HEK293 (cell line): Measurements from ENCODE around the gene OR2W1.
A peak's percentile ranks its signal among the peaks of the same experiment; 100 is the strongest.

Experiments
- CTCF ChIP-seq: fragments of 450-650 bp; formaldehyde crosslinking; IDR thresholded peaks from 2 replicates; pipeline ENCODE4 v1.5.1; 2016; ENCODE audit warnings: missing biosample characterization, missing genetic modification characterization
- HIC1 ChIP-seq: fragments of 450-650 bp; formaldehyde crosslinking; IDR thresholded peaks from 2 replicates; pipeline ENCODE4 v1.5.1; 2016; ENCODE audit warnings: missing biosample characterization, missing genetic modification characterization
- KLF9 ChIP-seq: fragments of 450-650 bp; formaldehyde crosslinking; IDR thresholded peaks from 2 replicates; pipeline ENCODE4 v1.5.1; 2016; ENCODE audit warnings: missing biosample characterization, missing genetic modification characterization, low read depth
- SP3 ChIP-seq: fragments of 450-650 bp; formaldehyde crosslinking; IDR thresholded peaks from 2 replicates; pipeline ENCODE4 v1.5.1; 2016; ENCODE audit warnings: missing biosample characterization, missing genetic modification characterization
- TCF7L2 ChIP-seq: IDR thresholded peaks from 2 replicates; pipeline ENCODE4 v1.6.1; 2011; ENCODE audit warnings: low read depth, mild to moderate bottlenecking, inconsistent platforms, low read length, moderate library complexity, borderline replicate concordance
- WT1 ChIP-seq: fragments of 450-650 bp; formaldehyde crosslinking; IDR thresholded peaks from 2 replicates; pipeline ENCODE4 v1.5.1; 2016; ENCODE audit warnings: missing biosample characterization, missing genetic modification characterization
- YY2 ChIP-seq: fragments of 450-650 bp; formaldehyde crosslinking; IDR thresholded peaks from 2 replicates; pipeline ENCODE4 v1.5.1; 2016; ENCODE audit warnings: missing biosample characterization, missing genetic modification characterization
- ZBTB8A ChIP-seq: fragments of 450-650 bp; formaldehyde crosslinking; IDR thresholded peaks from 2 replicates; pipeline ENCODE4 v1.5.1; 2016; ENCODE audit warnings: missing biosample characterization, missing genetic modification characterization
- ZFP3 ChIP-seq: fragments of 450-650 bp; formaldehyde crosslinking; IDR thresholded peaks from 2 replicates; pipeline ENCODE4 v1.5.1; 2016; ENCODE audit warnings: low read depth, missing biosample characterization, missing genetic modification characterization
- ZNF146 ChIP-seq: fragments of 450-650 bp; formaldehyde crosslinking; IDR thresholded peaks from 2 replicates; pipeline ENCODE4 v1.5.1; 2016; ENCODE audit warnings: missing biosample characterization, missing genetic modification characterization
- ZNF214 ChIP-seq: fragments of 450-650 bp; formaldehyde crosslinking; IDR thresholded peaks from 2 replicates; pipeline ENCODE4 v1.5.1; 2017; ENCODE audit warnings: missing biosample characterization, mild to moderate bottlenecking, missing genetic modification characterization, borderline replicate concordance
- ZNF23 ChIP-seq: fragments of 450-650 bp; formaldehyde crosslinking; IDR thresholded peaks from 2 replicates; pipeline ENCODE4 v1.5.1; 2016; ENCODE audit warnings: missing biosample characterization, missing genetic modification characterization, borderline replicate concordance
- ZNF335 ChIP-seq: fragments of 450-650 bp; formaldehyde crosslinking; conservative IDR thresholded peaks from 2 replicates; pipeline ENCODE4 v1.5.1; 2016; ENCODE audit warnings: missing biosample characterization, missing genetic modification characterization
- ZNF37A ChIP-seq: fragments of 450-650 bp; IDR thresholded peaks from 2 replicates; pipeline ENCODE4 v1.5.1; 2018; ENCODE audit warnings: missing biosample characterization, missing genetic modification characterization
- ZNF416 ChIP-seq: fragments of 450-650 bp; formaldehyde crosslinking; IDR thresholded peaks from 2 replicates; pipeline ENCODE4 v1.5.1; 2016; ENCODE audit warnings: missing biosample characterization, missing genetic modification characterization
- ZNF501 ChIP-seq: fragments of 450-650 bp; formaldehyde crosslinking; IDR thresholded peaks from 2 replicates; pipeline ENCODE4 v1.5.1; 2016; ENCODE audit warnings: missing biosample characterization, missing genetic modification characterization
- ZNF558 ChIP-seq: fragments of 450-650 bp; formaldehyde crosslinking; IDR thresholded peaks from 2 replicates; pipeline ENCODE4 v1.5.1; 2016; ENCODE audit warnings: missing biosample characterization, missing genetic modification characterization
- ZNF660 ChIP-seq: fragments of 450-650 bp; IDR thresholded peaks from 2 replicates; pipeline ENCODE4 v1.5.1; 2018; ENCODE audit warnings: missing biosample characterization, mild to moderate bottlenecking, missing genetic modification characterization
- ZNF677 ChIP-seq: fragments of 450-650 bp; IDR thresholded peaks from 2 replicates; pipeline ENCODE4 v1.5.0; 2018; ENCODE audit warnings: missing biosample characterization, mild to moderate bottlenecking, missing genetic modification characterization, moderate library complexity
- ZNF843 ChIP-seq: fragments of 450-650 bp; formaldehyde crosslinking; IDR thresholded peaks from 2 replicates; pipeline ENCODE4 v1.5.1; 2016; ENCODE audit warnings: missing biosample characterization, missing genetic modification characterization
- TF ChIP-seq, protein P1 (sequence below): fragments of 450-650 bp; formaldehyde crosslinking; IDR thresholded peaks from 2 replicates; pipeline ENCODE4 v1.5.1; 2016; ENCODE audit warnings: missing biosample characterization, missing genetic modification characterization
- TF ChIP-seq, protein P2 (sequence below): fragments of 450-650 bp; formaldehyde crosslinking; IDR thresholded peaks from 2 replicates; pipeline ENCODE4 v1.5.1; 2016; ENCODE audit warnings: missing biosample characterization, missing genetic modification characterization
- TF ChIP-seq, protein P3 (sequence below): fragments of 450-650 bp; formaldehyde crosslinking; conservative IDR thresholded peaks from 2 replicates; pipeline ENCODE4 v1.5.1; 2016; ENCODE audit warnings: low read depth, missing biosample characterization, missing genetic modification characterization
- TF ChIP-seq, protein P4 (sequence below): fragments of 450-650 bp; formaldehyde crosslinking; IDR thresholded peaks from 2 replicates; pipeline ENCODE4 v1.5.1; 2016; ENCODE audit warnings: missing biosample characterization, missing genetic modification characterization
- TF ChIP-seq, protein P5 (sequence below): fragments of 450-650 bp; formaldehyde crosslinking; IDR thresholded peaks from 2 replicates; pipeline ENCODE4 v1.5.1; 2016; ENCODE audit warnings: missing biosample characterization, missing genetic modification characterization

The OR2W1 gene

DNA sequence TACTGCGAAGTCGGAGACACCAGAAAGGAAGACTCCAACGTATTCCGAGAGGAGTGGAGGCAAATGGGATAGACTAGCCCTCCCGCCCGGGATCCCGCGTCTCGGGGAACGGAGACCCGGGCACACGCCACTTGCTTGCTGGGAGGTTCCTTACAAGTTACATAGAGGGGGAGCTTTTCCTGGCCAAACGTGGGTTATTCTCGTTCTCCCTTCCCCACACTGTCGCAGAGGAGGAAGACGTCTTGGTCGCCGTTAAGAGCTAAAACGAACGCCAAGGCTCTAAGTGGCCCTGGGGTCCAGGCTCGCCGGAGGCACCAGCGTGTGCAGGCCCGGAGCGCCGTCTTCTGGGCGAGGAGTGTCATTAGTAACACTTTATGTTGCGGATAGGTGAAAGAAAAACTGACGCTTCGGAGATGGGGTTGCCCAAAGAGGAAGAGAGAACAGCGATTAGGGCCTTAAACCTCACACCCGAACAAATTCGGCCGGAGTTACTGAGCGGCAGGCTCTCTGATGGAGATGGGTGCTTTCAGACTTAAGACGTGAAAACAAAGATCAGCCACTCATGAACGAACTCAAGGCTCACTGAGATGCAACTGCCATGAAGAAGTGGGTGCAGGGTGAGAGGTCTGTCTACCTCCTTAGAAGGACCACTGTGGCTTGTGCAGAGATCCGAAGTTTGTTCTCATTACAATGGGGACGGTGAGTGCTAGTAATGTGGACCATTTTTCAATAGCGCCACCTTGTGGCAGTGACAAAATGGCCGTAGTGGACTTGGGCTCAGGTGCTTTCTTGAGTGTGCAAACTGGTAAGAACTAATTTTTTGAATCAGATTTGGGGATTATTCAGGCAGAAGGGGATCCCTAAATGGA is 28.2 kb downstream of the OR2W1 start (continued):
- 0 out of 2 replicates have a peak, but pooled peaks have one; percentile 14 for TF ChIP-seq ZNF843 (tag by site-specific recombination)
- TF ChIP-seq ZNF37A (tag by site-specific recombination) = no peak
- TF ChIP-seq ZNF677 (tag by site-specific recombination) = no peak
- TF ChIP-seq ZFP3 (tag by site-specific recombination) = no peak
- TF ChIP-seq WT1 (tag by site-specific recombination) = 0 out of 2 replicates have a peak, but pooled peaks have one; percentile 15
- TF ChIP-seq ZNF660 = 0 out of 2 replicates have a peak, but pooled peaks have one; percentile 71
- TF ChIP-seq ZNF335 (tag by site-specific recombination) = peak; percentile 93
- TF ChIP-seq SP3 (tag by site-specific recombination) = no peak
- TF ChIP-seq ZNF214 (tag by site-specific recombination) = no peak
- TF ChIP-seq KLF9 (tag by site-specific recombination) = no peak
- peak; percentile 74 for TF ChIP-seq ZNF501 (tag by site-specific recombination)
- TF ChIP-seq CTCF = peak; percentile 88
- TF ChIP-seq, protein P1, sequence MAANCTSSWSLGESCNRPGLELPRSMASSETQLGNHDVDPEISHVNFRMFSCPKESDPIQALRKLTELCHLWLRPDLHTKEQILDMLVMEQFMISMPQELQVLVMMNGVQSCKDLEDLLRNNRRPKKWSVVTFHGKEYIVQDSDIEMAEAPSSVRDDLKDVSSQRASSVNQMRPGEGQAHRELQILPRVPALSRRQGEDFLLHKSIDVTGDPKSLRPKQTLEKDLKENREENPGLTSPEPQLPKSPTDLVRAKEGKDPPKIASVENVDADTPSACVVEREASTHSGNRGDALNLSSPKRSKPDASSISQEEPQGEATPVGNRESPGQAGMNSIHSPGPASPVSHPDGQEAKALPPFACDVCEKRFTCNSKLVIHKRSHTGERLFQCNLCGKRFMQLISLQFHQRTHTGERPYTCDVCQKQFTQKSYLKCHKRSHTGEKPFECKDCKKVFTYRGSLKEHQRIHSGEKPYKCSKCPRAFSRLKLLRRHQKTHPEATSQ (tag by site-specific recombination) = no peak
- TF ChIP-seq TCF7L2 = no peak
- no peak for TF ChIP-seq ZNF146 (tag by site-specific recombination)
- TF ChIP-seq ZNF558 (tag by site-specific recombination) = peak; percentile 36; the same call in 1 of the 2 replicates
- peak; percentile 31 for TF ChIP-seq ZBTB8A (tag by site-specific recombination)
- no peak for TF ChIP-seq ZNF416
- TF ChIP-seq, protein P2, sequence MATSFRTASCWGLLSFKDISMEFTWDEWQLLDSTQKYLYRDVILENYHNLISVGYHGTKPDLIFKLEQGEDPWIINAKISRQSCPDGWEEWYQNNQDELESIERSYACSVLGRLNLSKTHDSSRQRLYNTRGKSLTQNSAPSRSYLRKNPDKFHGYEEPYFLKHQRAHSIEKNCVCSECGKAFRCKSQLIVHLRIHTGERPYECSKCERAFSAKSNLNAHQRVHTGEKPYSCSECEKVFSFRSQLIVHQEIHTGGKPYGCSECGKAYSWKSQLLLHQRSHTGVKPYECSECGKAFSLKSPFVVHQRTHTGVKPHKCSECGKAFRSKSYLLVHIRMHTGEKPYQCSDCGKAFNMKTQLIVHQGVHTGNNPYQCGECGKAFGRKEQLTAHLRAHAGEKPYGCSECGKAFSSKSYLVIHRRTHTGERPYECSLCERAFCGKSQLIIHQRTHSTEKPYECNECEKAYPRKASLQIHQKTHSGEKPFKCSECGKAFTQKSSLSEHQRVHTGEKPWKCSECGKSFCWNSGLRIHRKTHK (tag by site-specific recombination) = no peak
- TF ChIP-seq, protein P3, sequence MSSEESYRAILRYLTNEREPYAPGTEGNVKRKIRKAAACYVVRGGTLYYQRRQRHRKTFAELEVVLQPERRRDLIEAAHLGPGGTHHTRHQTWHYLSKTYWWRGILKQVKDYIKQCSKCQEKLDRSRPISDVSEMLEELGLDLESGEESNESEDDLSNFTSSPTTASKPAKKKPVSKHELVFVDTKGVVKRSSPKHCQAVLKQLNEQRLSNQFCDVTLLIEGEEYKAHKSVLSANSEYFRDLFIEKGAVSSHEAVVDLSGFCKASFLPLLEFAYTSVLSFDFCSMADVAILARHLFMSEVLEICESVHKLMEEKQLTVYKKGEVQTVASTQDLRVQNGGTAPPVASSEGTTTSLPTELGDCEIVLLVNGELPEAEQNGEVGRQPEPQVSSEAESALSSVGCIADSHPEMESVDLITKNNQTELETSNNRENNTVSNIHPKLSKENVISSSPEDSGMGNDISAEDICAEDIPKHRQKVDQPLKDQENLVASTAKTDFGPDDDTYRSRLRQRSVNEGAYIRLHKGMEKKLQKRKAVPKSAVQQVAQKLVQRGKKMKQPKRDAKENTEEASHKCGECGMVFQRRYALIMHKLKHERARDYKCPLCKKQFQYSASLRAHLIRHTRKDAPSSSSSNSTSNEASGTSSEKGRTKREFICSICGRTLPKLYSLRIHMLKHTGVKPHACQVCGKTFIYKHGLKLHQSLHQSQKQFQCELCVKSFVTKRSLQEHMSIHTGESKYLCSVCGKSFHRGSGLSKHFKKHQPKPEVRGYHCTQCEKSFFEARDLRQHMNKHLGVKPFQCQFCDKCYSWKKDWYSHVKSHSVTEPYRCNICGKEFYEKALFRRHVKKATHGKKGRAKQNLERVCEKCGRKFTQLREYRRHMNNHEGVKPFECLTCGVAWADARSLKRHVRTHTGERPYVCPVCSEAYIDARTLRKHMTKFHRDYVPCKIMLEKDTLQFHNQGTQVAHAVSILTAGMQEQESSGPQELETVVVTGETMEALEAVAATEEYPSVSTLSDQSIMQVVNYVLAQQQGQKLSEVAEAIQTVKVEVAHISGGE (tag by site-specific recombination) = no peak; the same call in 1 of the 2 replicates
- peak; percentile 54; the same call in 1 of the 2 replicates for TF ChIP-seq YY2
- TF ChIP-seq ZNF23 (tag by site-specific recombination) = no peak
- TF ChIP-seq, protein P4, sequence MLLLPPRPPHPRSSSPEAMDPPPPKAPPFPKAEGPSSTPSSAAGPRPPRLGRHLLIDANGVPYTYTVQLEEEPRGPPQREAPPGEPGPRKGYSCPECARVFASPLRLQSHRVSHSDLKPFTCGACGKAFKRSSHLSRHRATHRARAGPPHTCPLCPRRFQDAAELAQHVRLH = no peak
- peak; percentile 38; the same call in 1 of the 2 replicates for TF ChIP-seq HIC1 (tag by site-specific recombination)
- TF ChIP-seq, protein P5, sequence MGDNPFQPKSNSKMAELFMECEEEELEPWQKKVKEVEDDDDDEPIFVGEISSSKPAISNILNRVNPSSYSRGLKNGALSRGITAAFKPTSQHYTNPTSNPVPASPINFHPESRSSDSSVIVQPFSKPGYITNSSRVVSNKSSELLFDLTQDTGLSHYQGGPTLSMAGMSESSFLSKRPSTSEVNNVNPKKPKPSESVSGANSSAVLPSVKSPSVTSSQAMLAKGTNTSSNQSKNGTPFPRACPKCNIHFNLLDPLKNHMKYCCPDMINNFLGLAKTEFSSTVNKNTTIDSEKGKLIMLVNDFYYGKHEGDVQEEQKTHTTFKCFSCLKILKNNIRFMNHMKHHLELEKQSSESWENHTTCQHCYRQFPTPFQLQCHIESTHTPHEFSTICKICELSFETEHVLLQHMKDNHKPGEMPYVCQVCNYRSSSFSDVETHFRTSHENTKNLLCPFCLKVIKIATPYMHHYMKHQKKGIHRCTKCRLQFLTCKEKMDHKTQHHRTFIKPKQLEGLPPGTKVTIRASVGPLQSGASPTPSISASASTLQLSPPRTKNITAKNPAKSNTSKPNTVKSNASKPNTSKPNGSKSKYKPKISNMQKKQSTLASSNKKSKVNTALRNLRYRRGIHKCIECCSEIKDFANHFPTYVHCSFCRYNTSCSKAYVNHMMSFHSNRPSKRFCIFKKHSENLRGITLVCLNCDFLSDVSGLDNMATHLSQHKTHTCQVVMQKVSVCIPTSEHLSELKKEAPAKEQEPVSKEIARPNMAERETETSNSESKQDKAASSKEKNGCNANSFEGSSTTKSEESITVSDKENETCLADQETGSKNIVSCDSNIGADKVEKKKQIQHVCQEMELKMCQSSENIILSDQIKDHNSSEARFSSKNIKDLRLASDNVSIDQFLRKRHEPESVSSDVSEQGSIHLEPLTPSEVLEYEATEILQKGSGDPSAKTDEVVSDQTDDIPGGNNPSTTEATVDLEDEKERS (tag by site-specific recombination) = no peak
